Neuronal stem cell (in vitro differentiated cells): ENCODE data around the gene ZFP92.

Experiments
- DNase-seq: peaks from one replicate; pipeline ENCODE4 v3.0.0-alpha.2; 2013; ENCODE audit warnings: low spot score
- H2AFZ ChIP-seq: one replicate; pipeline ENCODE4 v1.6.1; 2013; ENCODE audit warnings: mild to moderate bottlenecking, low read length, inconsistent platforms
- H2AK5ac ChIP-seq: 2 replicates; pipeline ENCODE4 v1.6.1; 2013; ENCODE audit warnings: low read depth, mild to moderate bottlenecking, inconsistent platforms, low read length, moderate library complexity, mixed read lengths
- H2BK120ac ChIP-seq: 2 replicates; pipeline ENCODE4 v1.6.1; 2013; ENCODE audit warnings: low read depth, mild to moderate bottlenecking, inconsistent platforms, low read length, moderate library complexity, mixed read lengths
- H2BK12ac ChIP-seq: one replicate; pipeline ENCODE4 v1.6.1; 2013; ENCODE audit warnings: low read length, inconsistent platforms
- H2BK15ac ChIP-seq: 2 replicates; pipeline ENCODE4 v1.6.1; 2013; ENCODE audit warnings: mild to moderate bottlenecking, low read length, inconsistent platforms, mixed read lengths
- H2BK5ac ChIP-seq: one replicate; pipeline ENCODE4 v1.6.1; 2013; ENCODE audit warnings: inconsistent platforms, mild to moderate bottlenecking, low read length, moderate library complexity
- H3K14ac ChIP-seq: one replicate; pipeline ENCODE4 v1.6.1; 2013; ENCODE audit warnings: low read length, inconsistent platforms
- H3K18ac ChIP-seq: 2 replicates; pipeline ENCODE4 v1.6.1; 2013; ENCODE audit warnings: low read length, inconsistent platforms
- H3K23ac ChIP-seq: 2 replicates; pipeline ENCODE4 v1.6.1; 2013; ENCODE audit warnings: low read depth, mild to moderate bottlenecking, mixed read lengths, low read length, inconsistent platforms; ENCODE audit not compliant: poor library complexity
- H3K27ac ChIP-seq: replicated peaks from 3 replicates; pipeline ENCODE4 v1.5.1; 2013; ENCODE audit warnings: low read length, inconsistent platforms
- H3K27me3 ChIP-seq, 3 experiments: 2 replicates each; pipeline ENCODE4 v1.6.1; 2013; ENCODE audit warnings: low read length in 3 of 3, mild to moderate bottlenecking in 2 of 3, inconsistent platforms in 1 of 3, low read depth in 1 of 3, mixed read lengths in 1 of 3, moderate library complexity in 1 of 3; ENCODE audit not compliant: control insufficient read depth in 3 of 3, insufficient read depth in 3 of 3
- H3K36me3 ChIP-seq, 2 donors: replicated peaks in 1 of 2; 2 replicates each; pipeline ENCODE4 v1.6.1; 2013; ENCODE audit warnings: low read length in 2 of 2; ENCODE audit not compliant: control insufficient read depth in 2 of 2, insufficient read depth in 2 of 2
- H3K4ac ChIP-seq: 2 replicates; pipeline ENCODE4 v1.6.1; 2013; ENCODE audit warnings: inconsistent platforms, mild to moderate bottlenecking, low read length, moderate library complexity
- H3K4me1 ChIP-seq, 2 donors: 1 replicate in 1 of 2; 2 replicates in 1 of 2; pipeline ENCODE4 v1.6.1; 2013; ENCODE audit warnings: low read length in 2 of 2, low read depth in 1 of 2; ENCODE audit not compliant: control insufficient read depth in 2 of 2, insufficient read depth in 1 of 2
- H3K4me2 ChIP-seq: one replicate; pipeline ENCODE4 v1.6.1; 2013; ENCODE audit warnings: mild to moderate bottlenecking, low read length, inconsistent platforms; ENCODE audit not compliant: insufficient read depth, poor library complexity, severe bottlenecking
- H3K4me3 ChIP-seq, 2 donors: 2 replicates each; pipeline ENCODE4 v1.5.1; 2013; ENCODE audit warnings: low read length in 2 of 2, mild to moderate bottlenecking in 2 of 2, inconsistent platforms in 1 of 2, moderate library complexity in 1 of 2
- H3K79me1 ChIP-seq: one replicate; pipeline ENCODE4 v1.6.1; 2013; ENCODE audit warnings: low read depth, mild to moderate bottlenecking, inconsistent platforms, low read length, moderate library complexity
- H3K9ac ChIP-seq: one replicate; pipeline ENCODE4 v1.6.1; 2013; ENCODE audit warnings: mild to moderate bottlenecking, low read depth, low read length, inconsistent platforms; ENCODE audit not compliant: poor library complexity
- H3K9me3 ChIP-seq, 2 donors: replicated peaks in 1 of 2; 2 replicates each; pipeline versions ENCODE3 to v1.6.1; 2013; ENCODE audit warnings: low read length in 2 of 2, mild to moderate bottlenecking in 2 of 2, inconsistent platforms in 1 of 2, low read depth in 1 of 2, mixed read lengths in 1 of 2, moderate library complexity in 1 of 2; ENCODE audit not compliant: control insufficient read depth in 2 of 2, insufficient read depth in 1 of 2
- H4K8ac ChIP-seq: one replicate; pipeline ENCODE4 v1.6.1; 2013; ENCODE audit warnings: low read depth, mild to moderate bottlenecking, inconsistent platforms, low read length, moderate library complexity
- H4K91ac ChIP-seq: one replicate; pipeline ENCODE4 v1.6.1; 2013; ENCODE audit warnings: low read length, low read depth, mild to moderate bottlenecking, inconsistent platforms; ENCODE audit not compliant: poor library complexity
- WGBS, 2 donors: extraction: QIAGEN DNeasy Blood & Tissue Kit; methylation state at CpG; one replicate each; pipeline ENCODE4 v1.1.7; 2013; ENCODE audit warnings: missing lambda C conversion rate in 2 of 2, mixed read lengths in 1 of 2; ENCODE audit not compliant: insufficient read length in 2 of 2, insufficient replicate concordance in 1 of 2; ENCODE audit errors: extremely low coverage in 2 of 2; 5-methylcytosine and 5-hydroxymethylcytosine counted together

The ZFP92 gene

DNA sequence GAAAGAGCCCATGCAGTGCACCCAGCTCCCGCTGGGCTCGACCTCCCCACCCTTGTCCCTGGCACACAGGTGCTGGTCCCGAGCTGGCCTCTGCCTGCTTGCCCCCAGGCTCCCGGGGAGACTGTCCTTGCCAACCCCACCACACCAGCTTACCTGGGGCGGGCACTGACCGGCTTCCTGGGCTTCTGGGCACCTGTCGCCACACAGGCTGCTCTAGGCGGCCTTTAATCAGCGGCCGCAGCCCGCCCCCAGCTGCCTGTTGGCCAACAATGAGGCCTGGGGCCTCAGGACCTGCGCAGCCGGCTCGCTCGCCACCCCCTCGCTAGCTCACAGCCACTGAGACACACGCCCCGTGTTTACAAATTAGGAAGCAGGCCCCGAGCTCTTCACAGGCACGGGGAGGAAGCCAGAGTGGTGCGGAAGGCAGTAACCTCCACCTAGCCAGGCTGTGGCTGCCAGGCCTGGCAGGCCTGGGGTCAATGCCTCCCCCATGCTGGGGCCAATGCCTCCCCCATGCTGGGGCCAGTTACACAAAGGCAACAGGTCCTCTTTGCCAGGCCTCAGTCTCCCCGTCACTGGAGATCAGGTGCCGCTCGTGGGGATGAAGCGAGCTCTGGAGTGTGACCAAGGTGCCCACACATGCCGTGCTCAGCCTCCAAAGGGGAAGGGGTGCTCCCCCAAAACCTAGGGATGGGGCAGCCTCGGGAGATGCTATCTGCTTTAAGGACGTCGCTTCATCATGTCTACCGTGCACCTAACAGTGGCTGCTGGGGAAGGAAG lies 34.8 kb downstream of the ZFP92 start, which contains the start of gene TREX2:
TREX2 (minus strand) TSS at position 201 of the 780 bp plus-strand sequence. CDS start 626 bp downstream, outside the sequence.
- H4K91ac ChIP-seq = no peak within 1 kb of the TSS
- no peak within 1 kb of the TSS for H2AK5ac ChIP-seq
- H3K27ac ChIP-seq = no peak within 1 kb of the TSS
- no peak within 1 kb of the TSS for H2AFZ ChIP-seq
- H3K4me3 ChIP-seq = no peak within 1 kb of the TSS
- peaks cover 2 to 8% of the 10 kb centered on the region in 2 donors for H3K36me3 ChIP-seq
- H3K18ac ChIP-seq = peak within 1 kb of the TSS; percentile 17
- H2BK120ac ChIP-seq = no peak within 1 kb of the TSS
- H3K4ac ChIP-seq = no peak within 1 kb of the TSS
- no peak within 1 kb of the TSS for H4K8ac ChIP-seq
- no peak within 1 kb of the TSS for H3K14ac ChIP-seq
- no CpG with 5 or more reads among the region's 30 CpGs for WGBS, 2 donors
- H3K79me1 ChIP-seq = peaks cover 1% of the 10 kb centered on the region
- no peak within 1 kb of the TSS for H2BK12ac ChIP-seq
- no peaks in the 10 kb centered on the region for H3K9me3 ChIP-seq
- H3K4me1 ChIP-seq = no peaks in the 10 kb centered on the region
- DNase-seq = no peak
- no peak within 1 kb of the TSS for H2BK5ac ChIP-seq
- H3K9ac ChIP-seq = no peak within 1 kb of the TSS
- no peak within 1 kb of the TSS for H2BK15ac ChIP-seq
- no peak within 1 kb of the TSS for H3K4me2 ChIP-seq
- H3K23ac ChIP-seq = no peak within 1 kb of the TSS
- peaks cover 0 to 17% (median 0%) of the 10 kb centered on the region in 3 experiments for H3K27me3 ChIP-seq

DNA sequence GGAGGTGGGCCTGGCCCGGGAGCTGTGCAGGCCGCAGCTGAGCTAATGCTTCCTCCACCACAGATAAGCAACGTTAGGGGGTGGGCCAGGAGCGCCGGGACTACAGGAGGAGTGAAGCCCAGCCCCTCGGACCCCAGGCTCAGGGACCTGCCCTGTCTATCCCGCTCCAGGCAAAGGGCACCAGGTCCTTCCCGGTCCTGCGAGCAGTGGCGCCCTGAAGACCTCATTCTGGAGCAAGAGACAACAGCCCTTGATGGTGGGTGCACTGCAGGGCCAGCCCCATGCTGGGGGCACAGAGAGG lies 35.3 kb downstream of the ZFP92 start:
- Histone ChIP-seq H3K4ac (no peak overlapping the region), H3K23ac (no peak overlapping the region), H3K27me3 (peaks cover 0 to 17% (median 0%) of the 10 kb centered on the region in 3 experiments), H3K36me3 (peaks cover 2 to 8% of the 10 kb centered on the region in 2 donors), H2BK12ac (no peak overlapping the region), H3K4me3 (no peak overlapping the region), H4K91ac (no peak overlapping the region), H3K4me2 (no peak overlapping the region), H2BK120ac (no peak overlapping the region), H3K9ac (no peak overlapping the region), H2AK5ac (no peak overlapping the region), H3K14ac (no peak overlapping the region), H3K4me1 (no peaks in the 10 kb centered on the region), H3K79me1 (peaks cover 1% of the 10 kb centered on the region), H2AFZ (no peak overlapping the region), H3K9me3 (no peaks in the 10 kb centered on the region), H3K27ac (no peak overlapping the region), H2BK15ac (no peak overlapping the region), H4K8ac (no peak overlapping the region), H3K18ac (no peak overlapping the region), H2BK5ac (no peak overlapping the region)
- DNase-seq = no peak
- no CpG with 5 or more reads among the region's 10 CpGs for WGBS, 2 donors

DNA sequence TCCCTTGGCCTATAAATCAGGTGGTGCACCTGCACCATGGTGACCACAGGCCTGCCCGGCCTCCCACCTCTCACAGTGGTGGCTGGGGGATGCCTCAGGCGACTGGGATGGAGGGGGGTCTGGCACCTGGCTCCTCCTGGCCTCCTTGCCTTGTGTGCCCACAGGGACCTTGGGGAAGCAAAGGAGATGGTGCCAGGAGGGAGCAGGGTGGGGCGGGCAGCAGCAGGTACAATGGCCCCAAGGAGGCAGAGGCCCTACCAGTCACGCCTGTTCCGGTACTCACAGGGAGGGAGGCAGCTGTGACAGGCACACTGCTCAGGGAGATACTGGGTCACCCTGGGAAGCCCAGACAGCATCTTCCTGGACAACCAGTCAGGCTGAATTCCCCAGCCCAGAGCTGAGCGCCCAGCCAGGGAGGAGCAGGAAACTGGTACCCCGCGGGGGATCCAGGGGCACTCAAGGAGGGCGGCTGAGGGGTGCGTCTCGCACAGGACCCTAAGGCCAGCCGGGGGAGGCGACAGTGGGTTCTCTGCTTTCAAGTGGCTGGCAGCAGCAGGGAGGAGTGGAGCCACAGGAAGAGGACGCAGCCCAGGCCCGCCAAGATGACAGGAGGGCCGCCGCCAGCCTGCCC lies 35.8 kb downstream of the ZFP92 start:
- Histone ChIP-seq H2BK12ac (no peak overlapping the region), H3K14ac (no peak overlapping the region), H3K27me3 (peaks cover 0 to 17% (median 0%) of the 10 kb centered on the region in 3 experiments), H2BK5ac (peak overlapping the region; percentile 53), H3K9ac (no peak overlapping the region), H3K4me3 (no peak overlapping the region), H3K18ac (no peak overlapping the region), H3K36me3 (peaks cover 2 to 8% of the 10 kb centered on the region in 2 donors), H2BK15ac (no peak overlapping the region), H2AFZ (no peak overlapping the region), H4K91ac (no peak overlapping the region), H4K8ac (no peak overlapping the region), H3K9me3 (no peaks in the 10 kb centered on the region), H2BK120ac (no peak overlapping the region), H2AK5ac (no peak overlapping the region), H3K4me2 (no peak overlapping the region), H3K4ac (no peak overlapping the region), H3K79me1 (peaks cover 1% of the 10 kb centered on the region), H3K4me1 (no peaks in the 10 kb centered on the region), H3K23ac (no peak overlapping the region), H3K27ac (no peak overlapping the region)
- no peak for DNase-seq
- WGBS, 2 donors = no CpG with 5 or more reads among the region's 17 CpGs

DNA sequence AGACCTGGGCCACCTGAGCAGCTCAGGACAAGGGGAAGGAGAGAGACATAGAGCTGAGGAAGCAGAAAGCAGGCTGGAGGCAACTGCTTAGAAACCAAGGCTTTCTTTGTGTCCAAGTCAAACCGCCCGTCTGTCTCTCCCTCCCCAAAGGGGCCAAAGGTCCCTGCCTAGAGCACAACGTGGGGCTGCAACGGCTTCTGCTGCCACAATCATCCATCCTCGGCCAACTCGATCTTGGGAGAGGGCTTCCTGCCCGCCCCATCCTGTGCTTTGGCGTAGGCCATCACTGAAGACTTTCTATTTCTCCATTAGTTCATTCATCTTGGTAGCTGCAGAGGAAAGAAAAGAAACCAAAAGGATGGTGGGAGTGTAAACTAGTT lies 36.3 kb downstream of the ZFP92 start:
- H2BK12ac ChIP-seq = no peak overlapping the region
- no peaks in the 10 kb centered on the region for H3K4me1 ChIP-seq
- no peak overlapping the region for H3K27ac ChIP-seq
- peaks cover 0 to 17% (median 0%) of the 10 kb centered on the region in 3 experiments for H3K27me3 ChIP-seq
- H2BK5ac ChIP-seq = peak overlapping the region; percentile 53
- no peak overlapping the region for H3K9ac ChIP-seq
- no peak overlapping the region for H2AK5ac ChIP-seq
- no peak overlapping the region for H3K14ac ChIP-seq
- no peak overlapping the region for H3K4ac ChIP-seq
- H4K91ac ChIP-seq = no peak overlapping the region
- no peak for DNase-seq
- H3K18ac ChIP-seq = no peak overlapping the region
- H2BK120ac ChIP-seq = no peak overlapping the region
- no peak overlapping the region for H4K8ac ChIP-seq
- H3K9me3 ChIP-seq = no peaks in the 10 kb centered on the region
- no peak overlapping the region for H3K4me3 ChIP-seq
- no CpG with 5 or more reads among the region's 8 CpGs for WGBS, 2 donors
- H3K23ac ChIP-seq = no peak overlapping the region
- H2BK15ac ChIP-seq = no peak overlapping the region
- no peak overlapping the region for H3K4me2 ChIP-seq
- H3K79me1 ChIP-seq = peaks cover 1% of the 10 kb centered on the region
- H2AFZ ChIP-seq = no peak overlapping the region
- peaks cover 2 to 8% of the 10 kb centered on the region in 2 donors for H3K36me3 ChIP-seq
